Panc1 (cell line): ENCODE measurements around the gene CCDC194. TPM values are rescaled to one million over a fixed set of nuclear protein-coding genes. Genes with fewer than 3 reads are reported as not detected.

ENCODE experiments used
- ATAC-seq: fragments of 200-7000 bp; cut with Tn5 transposase; 2 replicates; pipeline ENCODE4 v1.9.1; 2020; ENCODE audit warnings: mild to moderate bottlenecking, moderate library complexity
- BruUV-seq: library from RNA; stranded (reverse); fragments of 400-500 nt; replicated peaks from 2 replicates; lab custom pipeline; 2021; lab: Mats Ljungman, UMichigan
- CTCF ChIA-PET: fragments of 300-600 bp; sonication (Branson Sonifier 250); formaldehyde crosslinking; loops from one replicate; lab custom pipeline; 2022; ENCODE audit warnings: antibody characterized with exemption; lab: Charles Lee
- POLR2A ChIA-PET: fragments of 300-600 bp; sonication (Branson Sonifier 250); formaldehyde crosslinking; loops from one replicate; lab custom pipeline; 2022; ENCODE audit warnings: antibody characterized with exemption; lab: Charles Lee
- DNase-seq: peaks from one replicate; pipeline ENCODE4 v3.0.0-alpha.2; 2010; ENCODE audit warnings: low read depth, low spot score
- H3K27ac ChIP-seq: 2 replicates; pipeline ENCODE4 v1.5.1; 2011; ENCODE audit warnings: mild to moderate bottlenecking, low read length, inconsistent platforms
- H3K27me3 ChIP-seq: fragments of 200-500 bp; sonication (Bioruptor generic); 2 replicates; pipeline ENCODE4 v1.6.0; 2014; ENCODE audit warnings: low read length, inconsistent platforms; ENCODE audit not compliant: control insufficient read depth, insufficient read depth
- H3K36me3 ChIP-seq: fragments of 200-500 bp; sonication (Bioruptor generic); 2 replicates; pipeline ENCODE4 v1.5.1; 2014; ENCODE audit warnings: inconsistent platforms, mild to moderate bottlenecking, low read length, moderate library complexity; ENCODE audit not compliant: control insufficient read depth, insufficient read depth
- H3K4me1 ChIP-seq: 2 replicates; pipeline ENCODE4 v1.5.1; 2011; ENCODE audit warnings: inconsistent platforms, mild to moderate bottlenecking, low read length, moderate library complexity; ENCODE audit not compliant: control insufficient read depth, insufficient read depth
- H3K4me3 ChIP-seq, 2 experiments: 2 replicates each; pipeline ENCODE4 v1.5.1; 2011 to 2012; ENCODE audit warnings: low read depth in 2 of 2, low read length in 2 of 2, mild to moderate bottlenecking in 2 of 2, inconsistent platforms in 1 of 2, moderate library complexity in 1 of 2
- H3K9me3 ChIP-seq: fragments of 200-500 bp; sonication (Bioruptor generic); 2 replicates; pipeline ENCODE4 v1.5.1; 2014; ENCODE audit warnings: low read depth, mild to moderate bottlenecking, inconsistent platforms, low read length, moderate library complexity; ENCODE audit not compliant: control insufficient read depth, insufficient read depth
- CTCF ChIP-seq: fragments of 450-650 bp; IDR thresholded peaks from 2 replicates; pipeline ENCODE4 v1.5.1; 2017; ENCODE audit warnings: mild to moderate bottlenecking
- POLR2AphosphoS5 ChIP-seq: IDR thresholded peaks from 2 replicates; pipeline ENCODE4 v1.6.1; 2012; ENCODE audit warnings: mild to moderate bottlenecking, low read depth, low read length, moderate library complexity
- REST ChIP-seq, 2 experiments: IDR thresholded peaks; 2 replicates each; pipeline ENCODE4 v1.6.1; 2011 to 2012; ENCODE audit warnings: low read depth in 2 of 2, control low read depth in 1 of 2, low read length in 1 of 2, mild to moderate bottlenecking in 1 of 2, moderate library complexity in 1 of 2; ENCODE audit not compliant: insufficient read depth in 1 of 2
- SIN3A ChIP-seq: IDR thresholded peaks from 2 replicates; pipeline ENCODE4 v1.6.1; 2012; ENCODE audit warnings: low read depth, mild to moderate bottlenecking, low read length, moderate library complexity, borderline replicate concordance; ENCODE audit not compliant: insufficient read depth
- TCF7L2 ChIP-seq: IDR thresholded peaks from 2 replicates; pipeline ENCODE4 v1.6.1; 2011; ENCODE audit warnings: mild to moderate bottlenecking, low read depth, low read length, inconsistent platforms
- in situ Hi-C: cut with HindIII; loops from 2 replicates; pipeline ENCODE4 v1.10.0; 2016; ENCODE audit warnings: low sequenced_read_pairs, low pct_unique_long_range_greater_than_20kb
- intact Hi-C: fragments of 100-400 bp; cut with micrococcal nuclease; formaldehyde crosslinking; loops from one replicate; pipeline ENCODE4 v1.10.0; 2022; ENCODE audit not compliant: unreplicated experiment
- total RNA-seq: library from RNA; stranded (reverse); gene quantifications from one replicate; pipeline ENCODE4 v1.2.1, GENCODE V29; 2021; ENCODE audit not compliant: unreplicated experiment

Gene CCDC194
- total RNA-seq, 1 experiment from 2014 or later, result 0.51 TPM

- DNase-seq, result no peak
- Histone ChIP-seq H3K36me3 (no peaks in the 10 kb centered on the region; the same call in 1 of the 2 replicates), H3K4me3 (no peak overlapping the region), H3K27me3 (no peaks in the 10 kb centered on the region), H3K9me3 (no peaks in the 10 kb centered on the region), H3K4me1 (peaks cover 6% of the 10 kb centered on the region; the same call in 1 of the 2 replicates), H3K27ac (no peak overlapping the region)
- ChIA-PET POLR2A (no interaction called here), CTCF (interaction anchor here (0.5 to 0.6 kb wide), 2 partner anchors 79 to 106 kb away, joined by 3 to 4 read pairs; no protein-coding TSS in a partner anchor)
- intact Hi-C loops, result no loop called here
- no peak for ATAC-seq
- BruUV-seq, result no TSS peak
- no peak for TF ChIP-seq CTCF
- TF ChIP-seq SIN3A, result no peak
- no peak for TF ChIP-seq REST (IDR thresholded peaks at IDR 0.05; ENCODE audit: insufficient read depth in 1 of 2, low read depth in 2 of 2, low read length in 1 of 2)
- TF ChIP-seq POLR2AphosphoS5, result no peak
- no peak for TF ChIP-seq TCF7L2
- in situ Hi-C loops, result no loop called here
Measured at GRCh38 chr19:17423429-17424208, 29.6 kb upstream of the CCDC194 start.

DNA sequence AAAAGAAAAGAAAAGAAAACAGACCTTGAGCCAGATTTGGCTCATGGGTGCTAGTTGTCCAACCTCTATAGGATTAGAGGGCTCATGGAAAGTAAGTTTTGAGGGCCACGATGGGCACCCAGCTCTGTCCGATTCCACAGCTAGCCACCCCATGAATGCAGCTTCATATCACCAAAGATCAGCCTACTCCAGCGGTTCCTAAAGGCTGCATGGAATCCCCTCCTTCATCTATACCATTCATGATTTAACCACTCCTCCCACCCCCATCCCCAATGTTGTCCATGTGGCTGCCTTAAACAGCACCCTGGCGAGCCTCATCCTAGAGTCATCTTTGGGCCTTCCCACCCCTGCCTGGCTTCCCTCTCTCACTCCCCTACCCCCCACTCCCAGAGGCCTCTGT, 27.9 kb upstream of the CCDC194 start:
- CTCF ChIA-PET, result no interaction called here
- ATAC-seq, result no peak

More for the DNA sequence above, 27.9 kb upstream of the CCDC194 start:
- H3K9me3 ChIP-seq, result no peaks in the 10 kb centered on the region
- H3K4me3 ChIP-seq, result no peak overlapping the region
- intact Hi-C loops, result no loop called here
- DNase-seq, result no peak
- no peaks in the 10 kb centered on the region for H3K27me3 ChIP-seq
- in situ Hi-C loops, result no loop called here
- BruUV-seq, result no TSS peak
- POLR2A ChIA-PET, result no interaction called here
- peaks cover 6% of the 10 kb centered on the region; the same call in 1 of the 2 replicates for H3K4me1 ChIP-seq
- H3K27ac ChIP-seq, result no peak overlapping the region
- TF ChIP-seq SIN3A (no peak), TCF7L2 (no peak), REST (IDR thresholded peaks at IDR 0.05; ENCODE audit: insufficient read depth in 1 of 2, low read depth in 2 of 2, low read length in 1 of 2) (no peak), POLR2AphosphoS5 (no peak), CTCF (no peak)
- H3K36me3 ChIP-seq, result no peaks in the 10 kb centered on the region; the same call in 1 of the 2 replicates
